Stimulated activated CD8-positive, alpha-beta memory T cell treated with anti-CD3 and anti-CD28 coated beads, Interleukin-2, amount 100 ng/mL, for 48 hours (primary cell): ENCODE results near the gene GMPR.
"Not testable (repeated sequence)": the region's sequence is repeated elsewhere in the genome, so short reads cannot be mapped to it uniquely, and the experiment has no call there.

ENCODE experiments used
- DNase-seq, 2 donors: peaks; one replicate each; pipeline ENCODE4 v3.0.0-alpha.2; 2020; ENCODE audit warnings: low read depth in 2 of 2

Gene GMPR

DNA sequence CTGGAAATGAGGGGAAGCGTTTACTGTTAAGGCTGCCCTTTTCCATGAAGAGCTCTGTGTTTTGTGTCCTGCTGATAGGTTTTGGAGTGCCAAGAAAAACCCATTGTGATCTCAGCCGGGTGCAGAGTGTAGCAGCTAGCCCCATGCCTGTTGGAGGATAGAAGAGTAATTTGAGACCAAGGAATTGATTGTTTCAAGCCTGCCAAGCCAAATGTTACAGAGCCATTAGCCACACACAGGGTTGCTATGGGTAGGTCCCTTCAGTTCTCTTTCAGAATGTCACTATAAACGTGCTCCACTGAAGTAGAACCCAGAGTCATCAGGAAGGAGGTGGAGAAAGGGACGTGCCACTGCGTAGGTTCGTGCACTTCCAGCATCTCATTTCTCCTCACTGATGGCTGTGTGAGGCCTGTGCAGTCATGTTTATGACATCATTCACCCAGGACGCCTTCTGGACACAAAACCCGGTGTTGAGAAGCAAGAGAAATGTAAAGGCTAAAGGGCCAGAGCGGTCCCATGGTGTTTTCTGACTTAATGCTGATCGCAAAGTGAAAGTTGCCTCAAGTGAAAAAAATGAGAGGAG lies 6.6 kb downstream of the GMPR start:
- no peak for DNase-seq

DNA sequence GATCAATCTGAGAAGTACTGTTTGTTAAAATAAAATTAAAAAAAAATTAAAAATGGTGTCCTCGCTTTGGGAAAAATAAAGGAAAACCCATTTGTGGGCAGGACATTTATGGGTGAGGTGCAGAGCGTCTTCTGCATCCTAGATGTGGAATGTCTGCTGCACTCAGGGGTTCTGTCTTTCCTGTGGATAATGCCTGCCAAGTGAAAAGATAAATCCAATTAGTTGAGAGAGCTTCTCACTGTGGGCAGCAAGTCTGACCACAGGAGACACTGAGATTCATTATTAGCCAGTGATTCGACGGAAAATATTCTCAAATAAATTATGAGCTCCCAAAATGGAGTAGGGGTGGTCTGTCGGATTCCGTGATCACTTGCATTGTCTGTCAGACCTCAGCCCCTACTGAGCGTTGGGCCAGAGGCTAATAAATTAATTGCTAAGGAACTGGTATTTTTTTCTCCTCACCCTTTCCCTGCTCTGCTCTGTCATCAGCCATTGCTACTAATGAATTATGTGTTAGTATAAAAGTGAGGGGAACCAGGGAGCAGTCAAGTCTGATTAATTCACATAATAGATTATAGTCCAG lies 10.0 kb downstream of the GMPR start:
- DNase-seq = no peak

DNA sequence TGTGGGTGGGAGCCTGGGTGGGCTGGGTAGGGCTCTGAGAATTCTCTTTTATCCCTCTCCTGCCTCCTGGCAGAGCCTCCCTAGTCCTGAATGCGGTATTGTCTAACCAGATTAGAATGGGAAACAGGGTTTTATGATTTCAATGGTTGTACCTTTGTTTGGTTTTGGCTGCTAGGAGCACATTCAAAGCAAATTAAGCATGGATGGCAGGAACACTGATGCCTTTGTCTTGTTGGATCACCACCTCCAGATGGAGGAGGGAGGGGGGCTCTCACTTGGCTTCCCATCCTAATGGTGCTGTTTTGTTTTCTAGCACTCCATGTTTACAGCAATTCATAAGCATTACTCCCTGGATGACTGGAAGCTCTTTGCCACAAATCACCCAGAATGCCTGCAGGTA lies 11.6 kb downstream of the GMPR start:
- DNase-seq = no peak

DNA sequence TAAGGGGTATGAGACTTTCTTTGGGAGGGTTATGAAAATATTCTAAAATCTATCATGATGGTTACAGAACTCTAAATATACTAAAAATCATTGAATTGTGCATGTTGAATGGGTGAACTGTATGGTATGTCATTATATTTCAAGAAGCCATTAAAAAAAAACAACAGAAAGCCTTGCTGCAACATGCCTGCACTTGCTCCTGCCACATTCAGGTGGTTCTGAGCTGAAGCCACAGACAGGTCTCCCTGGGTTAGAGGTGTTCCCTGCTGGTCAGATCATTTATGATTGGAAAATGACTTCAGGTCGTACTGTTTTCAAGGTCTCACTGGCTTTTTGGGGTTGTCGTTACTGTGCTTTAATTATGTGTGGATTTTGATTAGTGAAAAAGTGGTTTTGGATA lies 13.3 kb downstream of the GMPR start:
- DNase-seq = no peak

DNA sequence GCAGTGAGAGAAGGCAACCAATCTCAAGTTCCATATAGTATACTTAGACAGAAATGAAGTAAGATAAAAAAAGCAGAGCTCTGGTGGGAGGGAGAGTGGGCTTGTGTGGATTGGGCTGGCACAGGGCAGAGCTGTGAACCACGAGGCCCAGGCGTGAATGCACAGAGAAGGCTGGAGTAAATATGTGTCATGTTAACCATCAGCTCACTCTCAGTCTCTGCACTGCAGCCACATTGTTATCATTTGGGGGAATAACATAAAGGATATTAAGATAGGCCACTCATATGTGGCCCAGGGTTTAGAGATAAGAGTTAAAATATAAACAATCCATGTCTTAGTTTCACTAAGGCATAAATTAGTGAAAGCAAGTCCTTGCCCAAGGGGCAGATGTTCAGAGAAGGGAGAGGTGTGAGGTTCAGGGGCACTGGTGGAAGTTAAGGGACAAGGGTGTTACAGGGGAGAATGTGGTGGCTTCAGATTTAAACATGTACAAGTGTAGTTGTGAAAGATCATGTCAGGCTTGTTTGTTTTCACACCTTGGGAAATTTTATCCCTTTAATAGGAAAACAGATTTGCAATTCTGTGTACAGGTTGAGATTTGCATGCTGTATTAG lies 14.4 kb downstream of the GMPR start:
- DNase-seq = no peak

DNA sequence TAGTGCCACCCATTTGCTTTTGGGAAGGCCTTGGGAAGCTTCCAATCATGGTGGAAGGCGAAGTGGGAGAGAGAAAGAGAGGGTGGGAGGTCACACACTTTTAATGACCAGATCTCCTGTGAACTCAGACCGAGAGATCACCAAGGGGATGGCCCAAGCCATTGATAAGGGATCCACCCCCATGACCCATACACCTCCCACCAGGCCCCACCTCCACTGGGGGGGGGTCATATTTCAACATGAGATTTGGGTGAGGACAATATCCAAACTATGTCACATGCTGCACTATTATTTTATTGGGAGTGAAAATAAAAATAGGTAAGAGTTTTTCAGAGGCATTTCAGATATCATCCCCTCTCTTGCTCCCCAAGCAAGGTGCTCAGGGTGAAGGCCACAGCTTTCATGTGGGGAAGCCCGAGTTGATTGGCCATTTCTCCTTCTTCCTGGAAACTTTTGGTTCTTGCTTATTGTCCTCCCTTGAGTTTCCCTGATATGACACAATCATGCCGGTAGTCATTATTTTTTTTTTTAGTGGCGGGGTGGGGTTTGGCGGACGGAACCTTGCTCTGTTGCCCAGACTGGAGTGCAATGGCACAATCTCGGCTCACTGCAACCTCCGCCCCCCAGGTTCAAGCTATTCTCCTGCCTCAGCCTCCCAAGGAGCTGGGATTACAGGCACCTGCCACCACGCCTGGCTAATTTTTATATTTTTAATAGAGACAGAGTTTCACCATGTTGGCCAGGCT lies 15.2 kb downstream of the GMPR start:
- DNase-seq = no peak

DNA sequence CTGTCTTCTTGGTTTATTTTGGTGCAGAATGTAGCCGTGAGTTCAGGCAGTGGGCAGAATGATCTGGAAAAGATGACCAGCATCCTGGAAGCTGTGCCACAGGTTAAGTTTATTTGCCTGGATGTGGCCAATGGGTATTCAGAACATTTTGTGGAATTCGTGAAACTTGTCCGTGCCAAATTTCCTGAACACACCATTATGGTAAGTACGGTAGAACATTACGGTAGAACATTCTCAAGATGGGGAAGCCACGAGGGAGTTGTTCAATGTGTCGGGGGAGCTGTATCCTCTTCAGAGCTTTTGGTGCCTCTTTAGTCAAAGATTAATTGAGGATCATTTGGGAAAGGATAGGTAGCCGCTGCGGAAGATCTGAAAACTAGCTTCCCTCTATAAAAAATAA lies 16.1 kb downstream of the GMPR start:
- DNase-seq = no peak

DNA sequence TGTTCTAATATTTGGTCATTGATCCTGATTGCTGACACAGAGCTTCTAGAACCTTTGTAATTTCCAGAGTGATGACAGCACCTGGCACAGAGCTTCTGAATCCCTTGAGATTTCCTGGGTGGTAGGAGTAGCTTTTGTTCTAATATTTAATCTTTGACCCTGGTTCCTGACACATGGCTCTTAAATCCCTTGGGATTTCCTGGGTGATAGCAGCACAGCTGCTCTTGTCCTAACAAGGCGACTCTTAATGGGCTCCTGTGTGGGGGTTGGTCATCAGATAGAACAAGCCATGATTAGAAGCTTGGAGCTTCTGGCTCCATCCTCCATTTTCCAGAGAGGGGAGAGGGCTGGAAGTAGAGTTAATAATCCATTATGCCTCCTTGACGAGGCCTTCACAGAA lies 18.4 kb downstream of the GMPR start:
- DNase-seq = no peak

DNA sequence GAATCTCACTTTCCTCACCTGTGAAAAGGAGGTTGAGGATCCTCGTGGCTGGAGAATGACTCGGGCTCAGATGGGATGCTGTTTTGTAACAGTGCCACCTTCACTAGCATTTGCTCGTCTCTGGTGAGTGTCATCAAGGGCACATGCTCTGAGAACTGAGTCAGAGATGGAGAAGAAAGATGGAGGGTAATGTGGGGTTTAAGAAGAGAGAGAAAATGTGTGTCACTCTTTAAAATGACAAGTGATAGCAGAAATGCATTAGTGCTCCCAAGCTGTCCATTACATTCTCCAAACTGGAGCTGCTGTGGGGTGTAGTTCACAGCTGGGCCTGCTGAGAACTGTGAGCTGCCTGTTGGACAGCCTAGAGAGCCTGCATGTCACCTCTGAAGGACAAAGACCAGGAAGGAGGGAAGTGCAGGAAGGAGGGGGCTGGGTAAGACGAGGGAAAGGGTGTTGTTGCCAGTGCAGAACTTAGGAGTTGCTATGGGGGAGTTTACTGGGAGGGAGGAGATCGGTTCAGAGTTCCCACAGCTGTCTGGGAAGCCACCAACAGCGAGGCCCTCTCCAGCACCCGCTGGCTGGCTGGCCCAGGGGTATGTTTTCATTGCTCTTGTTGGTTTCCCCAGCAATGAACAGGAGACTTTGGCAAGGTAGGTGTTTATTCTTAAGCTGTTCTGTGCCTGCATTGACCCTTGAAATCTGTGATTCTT lies 19.8 kb downstream of the GMPR start:
- no peak for DNase-seq

DNA sequence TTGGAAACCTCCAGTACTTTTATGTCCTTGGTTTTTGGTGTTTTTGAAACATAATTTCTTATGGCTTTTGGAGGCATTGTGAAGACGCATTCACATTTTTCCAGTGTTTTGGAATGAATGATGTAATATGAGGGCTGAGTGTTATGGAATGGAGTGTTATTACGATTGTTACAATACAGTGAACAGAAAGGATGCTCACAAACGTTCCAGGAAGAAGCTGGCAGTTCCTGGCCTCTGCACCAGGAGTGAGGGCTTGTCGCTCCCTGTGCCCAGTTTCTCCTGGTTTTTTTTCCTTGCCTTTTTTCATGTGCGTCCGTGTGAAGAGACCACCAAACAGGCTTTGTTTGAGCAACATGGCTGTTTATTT lies 20.3 kb downstream of the GMPR start:
- no peak for DNase-seq

DNA sequence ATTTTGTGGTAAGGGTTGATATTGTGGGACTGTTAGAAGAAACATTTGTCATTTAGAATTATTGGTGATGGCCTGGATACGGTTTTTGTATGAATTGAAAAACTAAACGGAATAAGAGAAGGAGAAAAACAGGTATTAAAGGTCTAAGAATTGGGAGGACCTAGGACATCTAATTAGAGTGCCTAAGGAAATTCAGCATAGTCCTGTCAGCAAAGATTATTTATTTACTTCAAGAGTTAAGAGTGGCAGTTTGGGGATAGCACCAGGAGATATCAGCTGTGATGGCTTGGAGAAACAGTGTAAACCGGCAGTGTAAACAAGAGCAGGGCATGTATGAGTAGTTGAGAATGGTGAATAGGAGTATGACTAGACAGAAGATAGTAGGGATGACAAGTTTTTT lies 21.2 kb downstream of the GMPR start:
- not testable (repeated sequence) for DNase-seq

DNA sequence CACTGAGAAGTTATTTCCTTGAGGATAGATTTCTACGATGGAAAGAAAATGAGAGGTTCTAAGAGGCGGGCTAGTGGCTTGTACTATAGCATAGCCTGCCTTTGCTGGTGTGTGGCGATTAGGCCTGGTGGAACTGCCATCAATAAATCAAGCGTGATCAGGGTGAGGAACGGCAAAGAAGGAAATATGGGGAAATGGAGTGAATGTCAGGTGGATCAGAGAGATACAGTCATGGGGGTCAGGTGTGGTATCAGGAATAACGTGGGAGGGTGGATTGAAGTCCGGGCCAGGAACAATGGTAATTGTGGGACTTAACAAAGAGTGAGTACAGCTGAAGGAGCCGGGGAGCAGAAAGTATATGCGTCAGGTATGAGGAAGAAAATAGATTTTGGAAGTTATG lies 22.2 kb downstream of the GMPR start:
- DNase-seq = not testable (repeated sequence)

DNA sequence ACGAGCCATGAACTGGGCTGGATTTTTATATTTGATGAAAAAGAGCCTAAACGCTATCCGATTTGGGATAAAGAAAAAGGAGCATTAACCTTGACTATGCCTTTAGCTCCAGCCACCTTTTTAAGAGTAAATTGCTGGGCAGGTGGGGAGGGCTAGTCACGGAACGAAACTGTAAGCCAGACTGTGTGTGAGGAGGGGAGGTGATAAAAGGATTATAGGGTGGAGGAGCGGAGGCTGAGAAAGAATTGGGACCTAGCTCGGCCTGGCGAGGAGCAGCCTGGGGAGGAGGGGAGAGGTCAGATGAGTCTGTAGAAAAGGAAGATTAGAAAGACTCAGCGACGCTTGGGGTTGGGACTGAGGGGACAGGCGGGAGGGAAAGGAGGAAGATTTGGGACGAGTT lies 24.4 kb downstream of the GMPR start:
- DNase-seq = not testable (repeated sequence)

DNA sequence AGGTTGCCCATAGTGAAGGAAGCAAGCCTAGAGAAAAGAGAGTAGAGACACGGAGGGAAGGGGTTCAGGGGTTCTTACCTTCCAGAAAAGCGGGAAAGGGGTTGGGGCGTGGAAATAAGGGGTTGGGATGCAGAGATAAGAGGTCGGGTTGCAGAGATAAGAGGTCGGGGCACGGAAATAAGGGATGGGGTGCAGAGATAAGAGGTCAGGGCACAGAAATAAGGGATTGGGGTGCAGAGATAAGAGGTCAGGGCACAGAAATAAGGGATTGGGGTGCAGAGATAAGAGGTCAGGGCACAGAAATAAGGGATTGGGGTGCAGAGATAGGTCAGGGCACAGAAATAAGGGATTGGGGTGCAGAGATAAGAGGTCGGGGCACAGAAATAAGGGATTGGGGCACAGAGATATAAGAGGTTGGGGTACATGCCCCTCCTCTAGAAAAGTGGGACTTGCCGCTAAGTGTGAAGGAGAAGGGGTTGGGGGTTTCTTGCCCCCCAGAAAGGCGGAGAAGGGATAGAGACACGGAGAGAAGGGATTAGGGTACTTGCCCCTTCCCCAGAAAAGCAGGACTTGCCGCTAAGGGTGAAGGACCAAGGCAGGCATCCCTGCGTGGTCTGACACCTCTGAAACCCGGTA lies 25.2 kb downstream of the GMPR start:
- DNase-seq = not testable (repeated sequence)

DNA sequence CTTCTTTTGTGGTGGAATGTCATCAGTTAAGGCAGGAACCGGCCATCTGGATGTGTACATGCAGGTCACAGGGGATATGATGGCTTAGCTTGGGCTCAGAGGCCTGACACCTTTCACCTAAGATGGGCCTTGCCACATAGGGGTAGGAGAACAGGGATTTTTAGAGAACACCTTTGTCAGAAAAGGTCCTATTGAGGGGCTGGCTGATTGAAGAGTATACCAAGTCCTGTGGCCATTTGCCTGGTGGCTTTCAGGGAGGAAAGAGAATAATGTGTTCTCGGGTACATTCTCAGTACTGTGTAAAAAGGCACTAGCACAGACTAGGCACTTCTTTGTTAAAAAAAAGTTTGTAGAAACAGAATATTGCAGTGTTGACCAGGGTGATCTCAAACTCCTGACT lies 26.4 kb downstream of the GMPR start:
- DNase-seq = no peak

DNA sequence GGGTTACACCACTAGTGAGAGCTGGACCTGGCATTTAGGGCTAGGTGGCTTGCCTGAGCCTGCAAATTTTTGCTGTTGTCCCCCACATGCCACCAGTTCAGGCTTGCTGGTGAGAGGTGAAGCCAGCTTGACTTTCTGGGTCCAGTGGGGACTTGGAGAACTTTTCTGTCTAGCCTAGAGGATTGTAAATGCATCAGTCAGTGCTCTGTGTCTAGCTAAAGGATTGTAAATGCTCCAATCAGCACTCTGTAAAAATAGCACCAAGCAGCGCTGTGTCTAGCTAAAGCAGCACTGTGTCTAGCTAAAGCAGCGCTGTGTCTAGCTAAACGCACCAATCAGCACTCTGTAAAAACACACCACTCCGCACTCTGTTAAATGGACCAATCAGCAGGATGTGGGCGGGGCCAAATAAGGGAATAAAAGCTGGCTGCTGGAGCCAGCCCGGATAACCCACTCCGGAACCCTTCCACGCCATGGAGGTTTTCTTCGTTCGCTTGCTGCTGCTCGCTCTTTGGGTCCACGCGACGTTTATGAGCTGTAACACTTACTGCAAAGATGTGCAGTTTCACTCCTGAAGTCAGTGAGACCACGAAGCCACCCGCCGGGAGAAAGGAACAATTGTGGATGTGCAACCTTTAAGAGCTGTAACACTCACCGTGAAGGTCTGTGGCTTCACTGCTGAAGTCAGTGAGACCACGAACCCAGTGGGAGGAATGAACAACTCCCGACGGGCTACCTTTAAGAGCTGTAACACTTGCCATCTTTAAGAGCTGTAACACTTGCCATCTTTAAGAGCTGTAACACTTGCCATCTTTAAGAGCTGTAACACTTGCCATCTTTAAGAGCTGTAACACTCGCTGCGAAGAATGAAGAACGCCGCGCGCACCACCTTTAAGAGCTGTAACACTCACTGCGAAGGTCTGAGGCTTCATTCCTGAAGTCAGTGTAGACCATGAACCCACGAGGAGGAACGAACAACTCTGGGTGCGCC lies 27.3 kb downstream of the GMPR start:
- DNase-seq = no peak

DNA sequence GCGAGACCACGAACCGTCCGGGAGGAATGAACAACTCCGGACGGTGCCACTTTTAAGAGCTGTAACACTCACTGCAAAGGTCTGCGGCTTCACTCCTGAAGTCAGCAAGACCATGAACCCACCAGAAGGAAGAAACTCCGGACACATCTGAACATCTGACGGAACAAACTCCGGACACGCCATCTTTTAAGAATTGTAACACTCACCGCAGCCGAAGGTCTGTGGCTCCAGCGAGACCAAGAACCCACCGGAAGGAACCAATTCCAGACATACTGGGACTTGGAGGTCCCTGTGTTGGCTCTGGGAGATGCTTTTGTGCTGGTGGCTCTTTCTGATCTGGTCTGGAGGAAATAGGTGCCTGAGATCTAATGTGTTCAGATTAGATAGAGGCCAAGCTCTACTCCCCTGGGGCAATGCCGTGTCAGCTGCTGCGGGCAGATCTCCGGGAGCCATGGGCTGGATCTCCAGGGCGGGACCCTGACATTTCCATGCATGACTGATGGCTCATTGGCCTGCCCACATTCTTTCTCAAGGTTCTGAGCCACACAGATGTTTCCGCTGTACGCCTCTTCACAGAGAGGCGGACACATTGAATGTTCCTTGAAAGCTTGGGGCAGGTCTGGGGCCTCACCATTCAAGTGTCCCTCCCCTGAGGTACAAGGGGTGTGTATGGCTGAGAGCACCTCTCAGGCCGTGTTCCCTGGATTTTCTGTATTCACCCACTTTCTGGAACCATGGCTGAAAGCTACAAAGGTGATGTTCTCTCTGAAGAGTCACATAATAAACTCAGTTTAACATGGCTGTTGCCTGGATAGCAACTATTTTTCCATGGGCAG lies 29.3 kb downstream of the GMPR start:
- no peak for DNase-seq

DNA sequence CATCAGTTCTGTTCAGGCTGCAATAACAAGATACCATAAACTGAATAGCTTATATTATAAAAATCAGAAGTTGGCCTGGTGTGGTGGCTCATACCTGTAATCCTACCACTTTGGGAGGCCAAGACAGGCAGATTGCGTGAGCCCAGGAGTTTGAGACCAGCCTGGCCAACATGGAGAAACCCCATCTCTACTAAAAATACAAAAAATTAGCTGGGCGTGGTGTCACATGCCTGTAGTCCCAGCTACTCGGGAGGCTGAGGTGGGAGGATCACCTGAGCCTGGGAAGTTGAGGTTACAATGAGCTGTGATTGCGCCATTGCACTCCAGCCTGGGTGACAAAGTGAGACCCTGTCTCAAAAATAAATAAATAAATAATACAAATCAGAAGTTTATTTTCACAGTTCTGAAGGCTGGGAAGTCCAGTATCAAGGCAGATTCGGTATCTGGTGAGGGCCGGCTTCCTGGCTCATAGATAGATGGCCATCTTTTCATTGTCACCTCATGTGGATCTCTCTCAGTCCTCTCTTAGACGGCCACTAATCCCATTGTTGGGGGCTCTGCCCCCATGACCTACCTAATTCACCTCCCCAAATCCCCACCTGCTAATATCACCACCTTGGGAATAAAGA lies 31.2 kb downstream of the GMPR start:
- not testable (repeated sequence) for DNase-seq

DNA sequence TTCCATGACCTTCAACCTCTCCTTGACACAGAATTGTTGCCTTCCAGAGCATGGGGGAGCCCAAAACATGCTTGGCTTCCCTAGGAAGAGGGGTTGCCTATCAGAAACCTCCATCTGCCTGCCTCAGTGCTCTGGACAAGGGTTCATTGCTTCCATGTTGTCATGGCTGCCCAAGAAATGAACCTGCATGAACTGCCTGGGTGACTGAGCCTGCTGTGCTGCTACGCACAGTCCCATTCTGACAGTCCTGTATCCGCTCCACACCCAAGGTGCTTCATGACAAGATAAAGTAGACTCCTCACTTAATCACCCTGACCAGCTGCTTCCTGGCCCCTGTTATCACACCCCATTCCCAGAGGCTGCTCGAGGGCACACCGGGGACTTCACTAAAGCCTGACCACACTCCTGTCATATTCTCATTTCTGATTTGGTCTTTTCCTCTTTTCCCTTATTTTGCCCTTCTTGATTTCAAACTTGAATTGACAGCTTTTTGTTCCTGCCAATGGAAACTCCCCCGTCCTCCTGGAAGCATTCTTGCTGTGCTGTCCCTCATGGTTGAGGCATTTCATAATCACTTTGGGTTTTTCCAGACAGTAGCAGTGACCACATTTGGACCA lies 31.9 kb downstream of the GMPR start:
- DNase-seq = no peak
